Tibial nerve (tissue), 3 donors: ENCODE data around the gene ATP1A2.

ENCODE experiments used
- POLR2A ChIP-seq, 2 donors: fragments of 450-650 bp; IDR thresholded peaks; one replicate each; pipeline ENCODE4 v1.6.1; 2017; ENCODE audit warnings: antibody characterized with exemption in 2 of 2, mild to moderate bottlenecking in 2 of 2, moderate library complexity in 2 of 2
- TF ChIP-seq, protein P1 (sequence below), 5 experiments: fragments of 200-600 bp in 3 of 5; fragments of 450-650 bp in 2 of 5; sonication (generic) in 3 of 5; IDR thresholded peaks; one replicate each; pipeline ENCODE4 v1.5.1; 2016 to 2019; ENCODE audit warnings: antibody characterized with exemption in 5 of 5, mild to moderate bottlenecking in 3 of 5, moderate library complexity in 2 of 5

DNA sequence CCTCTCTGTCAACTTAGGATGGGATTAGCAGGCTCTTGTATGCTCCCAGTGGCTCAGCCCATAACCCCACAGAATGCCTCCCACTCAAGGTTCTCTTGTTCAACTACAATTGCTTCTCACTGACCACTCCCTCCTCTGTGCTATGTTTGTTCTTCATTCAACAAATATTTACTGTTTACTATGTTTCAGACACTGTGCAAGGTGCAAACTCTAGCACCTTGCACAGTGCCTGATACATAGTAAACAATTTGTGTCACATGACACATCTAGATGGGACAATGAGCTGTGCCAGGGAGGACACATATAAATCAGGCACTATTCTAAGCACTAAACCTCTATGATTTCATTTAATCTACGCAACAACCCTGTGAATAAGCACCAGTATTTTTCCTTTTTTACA is 15.4 kb downstream of the ATP1A2 start:
- no peak for TF ChIP-seq POLR2A (IDR thresholded peaks at IDR 0.05)
- TF ChIP-seq, protein P1, sequence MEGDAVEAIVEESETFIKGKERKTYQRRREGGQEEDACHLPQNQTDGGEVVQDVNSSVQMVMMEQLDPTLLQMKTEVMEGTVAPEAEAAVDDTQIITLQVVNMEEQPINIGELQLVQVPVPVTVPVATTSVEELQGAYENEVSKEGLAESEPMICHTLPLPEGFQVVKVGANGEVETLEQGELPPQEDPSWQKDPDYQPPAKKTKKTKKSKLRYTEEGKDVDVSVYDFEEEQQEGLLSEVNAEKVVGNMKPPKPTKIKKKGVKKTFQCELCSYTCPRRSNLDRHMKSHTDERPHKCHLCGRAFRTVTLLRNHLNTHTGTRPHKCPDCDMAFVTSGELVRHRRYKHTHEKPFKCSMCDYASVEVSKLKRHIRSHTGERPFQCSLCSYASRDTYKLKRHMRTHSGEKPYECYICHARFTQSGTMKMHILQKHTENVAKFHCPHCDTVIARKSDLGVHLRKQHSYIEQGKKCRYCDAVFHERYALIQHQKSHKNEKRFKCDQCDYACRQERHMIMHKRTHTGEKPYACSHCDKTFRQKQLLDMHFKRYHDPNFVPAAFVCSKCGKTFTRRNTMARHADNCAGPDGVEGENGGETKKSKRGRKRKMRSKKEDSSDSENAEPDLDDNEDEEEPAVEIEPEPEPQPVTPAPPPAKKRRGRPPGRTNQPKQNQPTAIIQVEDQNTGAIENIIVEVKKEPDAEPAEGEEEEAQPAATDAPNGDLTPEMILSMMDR (IDR thresholded peaks at IDR 0.05), result no peak
